Memory B cell (primary cell): ENCODE data around the gene PRKCD.

Source experiments
- ATAC-seq: fragments of 150-1000 bp; cut with Tn5 transposase; 2 replicates; pipeline ENCODE4 v1.10.0; 2021; ENCODE audit warnings: low read depth, mild to moderate bottlenecking, moderate library complexity
- DNase-seq, 2 donors: peaks; one replicate each; pipeline ENCODE4 v3.0.0; 2022; ENCODE audit warnings: low spot score in 2 of 2
- H3K27ac Mint-ChIP-seq: one replicate; pipeline ENCODE4 v1.8.0; 2022; ENCODE audit warnings: mild to moderate bottlenecking, moderate library complexity, mixed read lengths
- H3K27me3 Mint-ChIP-seq: one replicate; pipeline ENCODE4 v1.8.0; 2022; ENCODE audit warnings: mixed read lengths
- H3K36me3 Mint-ChIP-seq: one replicate; pipeline ENCODE4 v1.8.0; 2022; ENCODE audit warnings: mild to moderate bottlenecking, mixed read lengths
- H3K4me1 Mint-ChIP-seq: one replicate; pipeline ENCODE4 v1.8.0; 2022; ENCODE audit warnings: mixed read lengths
- H3K4me3 Mint-ChIP-seq: one replicate; pipeline ENCODE4 v1.8.0; 2022; ENCODE audit warnings: mild to moderate bottlenecking, moderate library complexity, mixed read lengths
- H3K9me3 Mint-ChIP-seq: one replicate; pipeline ENCODE4 v1.8.0; 2022; ENCODE audit warnings: mixed read lengths

The PRKCD gene

GRCh38 chr3:53167418-53168174 lies 6.6 kb downstream of the PRKCD start:
- H3K27me3 Mint-ChIP-seq: no peaks in the 10 kb centered on the region
- no peaks in the 10 kb centered on the region for H3K9me3 Mint-ChIP-seq
- DNase-seq (no peak), ATAC-seq (peak; percentile 38)
- H3K36me3 Mint-ChIP-seq: peaks cover 2% of the 10 kb centered on the region
- peaks cover 65% of the 10 kb centered on the region for H3K4me1 Mint-ChIP-seq
- H3K4me3 Mint-ChIP-seq: peak overlapping the region; percentile 59
- H3K27ac Mint-ChIP-seq: peak overlapping the region; percentile 83

DNA sequence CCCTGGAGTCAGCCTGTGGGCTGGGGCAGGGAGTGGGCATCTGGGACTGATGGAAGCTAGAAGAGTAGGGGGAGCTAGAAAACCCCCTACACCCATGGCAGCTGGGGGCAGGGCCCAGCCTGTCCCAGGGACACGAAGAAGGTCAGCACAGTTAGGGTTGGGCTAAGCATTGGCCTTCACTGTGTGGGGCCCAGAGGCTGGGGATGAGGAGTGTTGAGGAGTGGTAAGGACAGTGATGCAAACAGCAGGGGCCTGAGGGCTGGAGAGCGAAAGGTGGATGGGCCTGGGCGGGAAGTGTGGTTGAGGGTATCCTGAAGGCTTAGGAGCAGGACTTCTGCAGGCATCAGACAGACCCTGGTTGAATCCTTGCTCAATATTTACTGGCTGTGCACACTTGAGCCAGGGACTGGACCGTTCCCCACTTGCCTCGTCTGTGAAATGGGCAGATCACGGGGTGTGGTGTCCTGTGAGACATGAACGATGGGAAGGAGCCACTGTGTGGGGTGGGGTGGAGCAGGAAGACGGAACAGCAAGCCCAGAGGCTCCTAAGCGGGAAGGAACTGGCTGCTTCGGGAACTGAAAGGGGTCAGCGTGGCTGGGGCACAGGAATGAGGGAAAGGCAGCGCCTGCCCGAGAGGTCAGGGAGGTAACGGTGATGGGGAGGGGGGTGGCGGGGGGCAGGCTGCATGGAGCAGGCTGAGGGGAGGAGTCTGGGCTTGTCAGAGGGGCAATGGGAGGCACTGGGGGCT lies 7.3 kb downstream of the PRKCD start:
- Mint-ChIP-seq H3K36me3 (peaks cover 2% of the 10 kb centered on the region), H3K9me3 (no peaks in the 10 kb centered on the region), H3K27me3 (no peaks in the 10 kb centered on the region), H3K4me3 (peak overlapping the region; percentile 51), H3K4me1 (peaks cover 62% of the 10 kb centered on the region), H3K27ac (peak overlapping the region; percentile 76)
- ATAC-seq (no peak), DNase-seq (no peak)

GRCh38 chr3:53169045-53169831 lies 8.2 kb downstream of the PRKCD start:
- Mint-ChIP-seq H3K27ac (peak overlapping the region; percentile 76), H3K36me3 (peaks cover 5% of the 10 kb centered on the region), H3K4me1 (peaks cover 67% of the 10 kb centered on the region), H3K9me3 (no peaks in the 10 kb centered on the region), H3K27me3 (no peaks in the 10 kb centered on the region), H3K4me3 (peak overlapping the region; percentile 66)
- no peak for DNase-seq
- ATAC-seq: no peak

DNA sequence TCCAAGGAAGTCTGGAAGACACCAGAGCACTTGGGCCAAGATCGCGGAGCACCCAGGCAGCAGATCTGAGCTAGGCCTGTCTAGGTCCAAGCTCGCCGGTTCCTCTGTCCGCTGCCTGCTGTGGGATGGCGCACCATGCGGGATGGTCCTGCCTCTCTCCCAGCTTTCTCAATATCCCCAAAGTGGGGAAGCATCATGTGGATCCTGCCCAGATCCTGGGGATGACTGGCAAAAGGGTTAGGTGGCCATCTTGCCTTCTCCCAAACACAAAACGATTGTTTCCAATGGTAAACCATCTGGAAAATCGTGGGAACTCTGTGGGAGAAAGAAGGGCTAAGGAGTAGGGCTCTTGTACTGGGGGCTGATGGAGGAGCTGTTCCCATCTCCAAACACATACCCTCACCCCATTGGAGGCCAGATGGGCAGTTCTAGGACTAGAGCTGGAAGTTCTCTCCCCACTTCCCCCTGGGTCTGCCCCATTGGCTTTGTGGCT lies 8.9 kb downstream of the PRKCD start:
- H3K4me1 Mint-ChIP-seq: peaks cover 68% of the 10 kb centered on the region
- no peaks in the 10 kb centered on the region for H3K27me3 Mint-ChIP-seq
- no peak for ATAC-seq
- no peak for DNase-seq
- H3K27ac Mint-ChIP-seq: no peak overlapping the region
- peaks cover 6% of the 10 kb centered on the region for H3K36me3 Mint-ChIP-seq
- H3K4me3 Mint-ChIP-seq: peak overlapping the region; percentile 78
- H3K9me3 Mint-ChIP-seq: no peaks in the 10 kb centered on the region

DNA sequence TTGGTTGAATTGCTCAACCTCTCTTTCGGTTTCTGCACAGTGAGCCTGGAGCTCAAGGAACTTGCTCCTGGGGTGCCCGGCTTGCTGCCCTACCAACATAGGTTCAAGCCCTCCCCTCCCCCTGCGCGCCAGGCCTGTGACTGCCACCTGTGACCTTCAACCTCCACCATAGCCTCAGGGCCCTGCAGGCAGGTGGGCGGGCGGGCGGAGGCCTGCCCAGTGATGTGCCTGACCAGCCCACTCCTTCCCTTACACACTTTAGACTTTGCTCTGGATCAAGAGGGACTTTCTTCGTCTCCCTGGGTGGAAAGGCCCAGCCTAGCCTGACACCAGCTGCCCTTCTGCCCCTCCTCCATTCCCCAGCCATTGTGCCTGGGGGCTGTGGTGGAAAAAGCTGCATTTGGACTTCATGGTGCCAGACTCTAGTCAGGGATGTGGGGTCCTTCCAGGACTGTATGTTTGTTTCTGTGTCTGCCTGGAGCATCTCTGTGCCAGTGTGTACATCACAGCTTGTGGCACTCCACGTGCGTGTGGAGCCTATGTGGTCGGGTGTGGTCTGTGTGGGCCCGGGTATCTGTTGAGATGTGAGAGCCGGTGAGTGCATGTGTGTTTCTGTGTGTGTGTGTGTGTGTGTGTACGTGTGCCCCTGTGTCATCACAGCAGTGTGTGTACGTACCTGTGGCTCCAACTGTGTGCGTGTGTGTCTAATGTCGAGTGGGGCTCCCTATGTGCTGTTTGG lies 9.5 kb downstream of the PRKCD start:
- Mint-ChIP-seq H3K27me3 (no peaks in the 10 kb centered on the region), H3K27ac (peak overlapping the region; percentile 84), H3K36me3 (peaks cover 6% of the 10 kb centered on the region), H3K4me1 (peaks cover 74% of the 10 kb centered on the region), H3K9me3 (no peaks in the 10 kb centered on the region), H3K4me3 (peak overlapping the region; percentile 78)
- DNase-seq (peak in 1 of 2 donors; percentile 25), ATAC-seq (peak; percentile 66)

DNA sequence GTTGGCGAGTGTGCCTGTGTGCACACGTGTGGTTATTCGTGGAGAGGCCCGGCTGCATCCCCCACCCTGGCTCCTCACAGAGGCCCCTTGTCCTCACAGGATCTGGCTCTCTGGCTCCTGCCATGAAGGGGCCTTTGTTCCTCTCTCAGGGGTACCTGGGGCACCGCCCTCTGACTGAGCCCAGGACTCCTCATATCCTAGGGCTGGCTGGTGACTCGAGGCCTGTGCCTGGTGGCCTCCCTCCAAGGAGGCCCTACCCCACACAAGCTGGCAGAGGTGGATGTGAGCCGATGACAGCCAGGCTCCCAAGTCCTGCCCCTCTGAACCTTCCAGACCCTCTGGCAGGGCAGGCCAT lies 10.0 kb downstream of the PRKCD start:
- Mint-ChIP-seq H3K4me1 (peaks cover 79% of the 10 kb centered on the region), H3K4me3 (peak overlapping the region; percentile 78), H3K27ac (peak overlapping the region; percentile 84)

DNA sequence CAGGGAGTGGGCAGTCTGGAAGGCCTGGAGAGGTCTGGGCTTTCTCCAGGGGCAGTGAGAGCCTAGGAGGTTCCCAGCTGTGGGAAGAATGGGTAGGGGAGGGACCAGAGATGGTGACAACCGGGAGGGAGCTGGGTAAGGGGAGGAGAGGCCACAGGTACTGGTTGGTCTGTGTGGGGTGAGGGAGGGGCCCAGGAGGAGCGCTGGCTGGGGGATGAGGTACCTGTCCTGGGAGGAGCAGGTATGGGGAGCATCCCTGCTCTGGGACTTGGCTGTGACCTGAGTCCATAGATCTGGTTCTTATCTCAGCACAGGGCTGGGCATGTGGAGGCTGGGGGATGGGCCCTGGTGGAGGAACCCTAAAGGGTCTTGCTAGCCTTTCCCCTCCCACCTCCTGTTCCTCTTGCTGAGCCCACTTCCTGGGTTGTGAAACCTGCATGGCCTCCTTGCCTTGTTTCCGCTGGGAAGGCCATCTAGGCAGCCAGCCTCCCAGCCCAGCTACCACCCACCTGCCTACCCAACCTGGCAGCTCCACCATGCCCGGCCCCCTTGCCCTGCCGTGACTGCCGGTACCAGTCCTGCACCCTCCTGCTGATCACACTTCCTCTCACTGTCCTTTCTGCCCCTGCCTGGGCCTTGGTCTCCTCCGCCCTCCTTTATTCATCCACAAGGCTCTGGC lies 11.0 kb downstream of the PRKCD start:
- peak; percentile 6 for ATAC-seq
- Mint-ChIP-seq H3K27ac (peak overlapping the region; percentile 84), H3K36me3 (peaks cover 6% of the 10 kb centered on the region), H3K27me3 (no peaks in the 10 kb centered on the region), H3K4me3 (peak overlapping the region; percentile 78), H3K4me1 (peaks cover 78% of the 10 kb centered on the region), H3K9me3 (no peaks in the 10 kb centered on the region)
- no peak for DNase-seq

More for the DNA sequence above, 10.0 kb downstream of the PRKCD start:
- no peaks in the 10 kb centered on the region for H3K9me3 Mint-ChIP-seq
- H3K36me3 Mint-ChIP-seq: peaks cover 6% of the 10 kb centered on the region
- ATAC-seq: no peak
- DNase-seq: no peak
- no peaks in the 10 kb centered on the region for H3K27me3 Mint-ChIP-seq

- peak overlapping the region; percentile 78 for H3K4me3 Mint-ChIP-seq
- no peaks in the 10 kb centered on the region for H3K9me3 Mint-ChIP-seq
Observed at GRCh38 chr3:53173107-53173506, 12.1 kb downstream of the PRKCD start.

DNA sequence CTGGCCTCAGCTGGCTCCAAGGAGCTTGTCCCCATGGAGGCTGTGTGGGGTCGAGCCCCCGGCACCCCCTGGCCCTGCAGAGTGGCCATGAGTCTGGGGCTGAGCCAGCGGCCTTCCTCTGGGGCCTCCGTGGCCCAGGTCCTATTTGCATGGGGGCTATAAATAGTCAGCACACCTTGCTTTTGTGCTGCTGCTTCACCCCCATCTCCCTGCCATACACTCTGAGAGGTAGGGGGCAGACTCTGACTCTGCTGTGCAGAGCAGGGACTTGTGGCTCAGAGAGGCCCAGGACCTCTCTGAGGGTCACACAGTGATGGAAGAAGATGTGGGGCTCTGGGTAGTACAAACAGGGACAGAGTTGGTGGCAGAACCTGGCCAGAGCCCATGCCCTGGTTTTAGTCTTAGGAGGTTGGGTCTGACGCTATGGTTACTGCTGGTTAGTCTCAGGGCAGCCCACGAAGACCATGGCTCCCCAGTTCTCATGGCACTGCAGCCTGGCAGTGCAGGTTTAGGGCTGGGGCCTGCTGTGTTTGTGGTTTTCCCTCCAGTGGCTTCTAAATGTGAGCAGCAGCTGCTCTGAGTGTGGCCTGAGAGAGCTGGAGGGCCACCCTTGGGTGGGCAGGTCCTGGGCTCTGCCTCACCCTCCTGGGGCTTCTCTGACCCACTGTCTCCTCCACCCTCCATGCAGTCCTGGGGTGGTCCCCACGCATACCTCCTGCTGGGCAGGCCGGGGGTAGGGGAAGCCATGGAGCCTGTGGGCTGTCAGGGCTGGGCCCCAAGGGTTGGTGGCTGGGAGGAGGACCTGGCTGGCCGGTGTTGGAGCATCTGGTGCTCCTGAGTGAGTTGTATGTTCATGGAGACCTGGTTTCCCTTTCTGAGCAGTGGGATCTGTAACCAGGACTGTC lies 13.6 kb downstream of the PRKCD start:
- peaks cover 72% of the 10 kb centered on the region for H3K4me1 Mint-ChIP-seq
- no peak overlapping the region for H3K27ac Mint-ChIP-seq
- H3K27me3 Mint-ChIP-seq: no peaks in the 10 kb centered on the region
- no peaks in the 10 kb centered on the region for H3K9me3 Mint-ChIP-seq
- H3K36me3 Mint-ChIP-seq: peaks cover 12% of the 10 kb centered on the region
- ATAC-seq (peak; percentile 67), DNase-seq (no peak)
- peak overlapping the region; percentile 82 for H3K4me3 Mint-ChIP-seq

More at GRCh38 chr3:53173107-53173506, 12.1 kb downstream of the PRKCD start:
- H3K27me3 Mint-ChIP-seq: no peaks in the 10 kb centered on the region
- no peak overlapping the region for H3K27ac Mint-ChIP-seq
- ATAC-seq: no peak
- H3K4me1 Mint-ChIP-seq: peaks cover 72% of the 10 kb centered on the region
- DNase-seq: no peak
- H3K36me3 Mint-ChIP-seq: peaks cover 6% of the 10 kb centered on the region

DNA sequence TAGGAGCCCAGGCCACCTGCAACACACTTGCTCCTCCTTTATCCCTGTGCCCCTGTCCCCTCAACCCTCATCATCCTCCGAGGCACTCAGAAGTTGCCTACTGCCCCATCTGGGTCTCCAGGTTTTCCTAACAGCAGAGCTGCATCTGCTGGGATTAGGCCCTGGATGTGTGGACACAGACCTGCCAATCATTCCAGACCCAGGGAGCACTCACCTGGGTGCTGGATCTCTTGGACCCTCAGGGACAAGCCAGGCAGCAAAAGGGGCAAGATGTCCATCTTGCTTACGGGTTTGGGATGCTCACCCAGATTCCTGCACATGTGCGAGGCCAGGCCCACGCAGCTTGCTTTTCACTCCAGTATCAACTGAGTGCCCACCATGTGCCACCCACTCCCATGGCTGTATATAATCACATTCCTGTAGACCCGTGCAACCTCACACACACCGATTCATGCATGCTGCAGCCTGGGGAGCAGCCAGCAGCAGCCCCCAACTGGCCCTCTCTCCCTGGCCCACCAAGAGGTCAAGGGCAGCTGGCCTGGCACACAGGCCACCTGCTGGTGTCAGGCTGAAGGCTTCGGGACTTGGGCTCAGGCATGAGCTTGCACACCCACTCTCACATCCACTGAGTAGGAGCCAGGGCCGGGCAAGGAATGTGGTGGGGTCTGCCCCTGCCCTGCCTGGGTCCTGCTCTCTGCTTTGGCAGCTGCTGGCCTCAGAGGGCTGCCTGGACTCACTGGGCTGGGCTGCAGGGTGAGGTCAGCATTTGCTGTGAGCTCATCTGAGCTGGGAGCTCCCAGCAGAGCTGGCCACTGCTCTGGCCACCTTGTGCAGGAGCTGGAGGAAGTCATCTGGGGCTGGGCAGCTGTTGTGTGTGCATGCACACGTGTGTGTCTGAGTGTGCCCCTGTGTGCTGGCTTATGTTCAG lies 14.9 kb downstream of the PRKCD start:
- peaks cover 70% of the 10 kb centered on the region for H3K4me1 Mint-ChIP-seq
- no peak overlapping the region for H3K27ac Mint-ChIP-seq
- no peaks in the 10 kb centered on the region for H3K27me3 Mint-ChIP-seq
- ATAC-seq (no peak), DNase-seq (no peak)
- peak overlapping the region; percentile 14 for H3K4me3 Mint-ChIP-seq
- H3K9me3 Mint-ChIP-seq: no peaks in the 10 kb centered on the region
- H3K36me3 Mint-ChIP-seq: peaks cover 12% of the 10 kb centered on the region

DNA sequence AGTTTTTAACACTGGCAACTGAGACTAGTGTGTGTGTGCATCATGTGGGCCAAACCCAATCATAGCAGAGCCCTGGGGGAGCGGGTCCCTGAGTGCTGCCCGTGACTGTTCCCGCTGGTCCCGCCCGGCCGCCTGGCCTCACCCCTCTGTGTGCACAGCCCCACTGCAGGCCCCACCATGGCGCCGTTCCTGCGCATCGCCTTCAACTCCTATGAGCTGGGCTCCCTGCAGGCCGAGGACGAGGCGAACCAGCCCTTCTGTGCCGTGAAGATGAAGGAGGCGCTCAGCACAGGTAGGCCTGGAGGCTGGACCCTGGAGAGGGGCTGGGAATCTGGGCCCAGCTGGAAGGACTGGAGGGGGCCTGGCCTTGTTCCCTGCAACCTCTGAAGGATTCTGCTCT lies 17.2 kb downstream of the PRKCD start:
- Mint-ChIP-seq H3K36me3 (peaks cover 12% of the 10 kb centered on the region), H3K9me3 (no peaks in the 10 kb centered on the region), H3K27ac (no peak overlapping the region), H3K4me3 (no peak overlapping the region), H3K27me3 (no peaks in the 10 kb centered on the region), H3K4me1 (peaks cover 53% of the 10 kb centered on the region)
- no peak for ATAC-seq
- no peak for DNase-seq
